HG03457 (cell line): Measurements from ENCODE around the gene CHRM5.

ENCODE experiments used
- ATAC-seq: cut with Tn5 transposase; IDR thresholded peaks from one replicate; pipeline ENCODE4 v1.9.1; 2021; ENCODE audit warnings: moderate number of reproducible peaks; ENCODE audit not compliant: unreplicated experiment

The CHRM5 gene

DNA sequence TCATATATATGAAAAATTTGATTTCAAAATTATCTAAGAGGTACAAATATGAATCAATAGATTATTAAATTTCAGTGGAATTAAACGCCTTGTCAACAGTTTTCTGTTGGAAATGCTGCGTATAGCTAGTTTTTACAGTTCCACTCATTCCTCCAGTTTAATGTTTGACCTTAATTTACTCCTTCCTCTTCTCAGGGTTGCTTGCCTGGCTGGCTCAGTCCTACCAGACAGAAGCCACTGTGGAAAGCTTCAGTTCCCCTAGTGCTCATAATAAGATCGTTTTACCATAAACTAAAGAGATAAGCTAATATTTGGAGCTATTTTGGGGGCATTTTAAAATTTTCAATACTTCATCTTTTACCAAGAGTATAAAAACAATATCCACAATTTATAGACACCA, 110.6 kb downstream of the CHRM5 start:
- no peak for ATAC-seq

GRCh38 chr15:34079904-34080303, 111.6 kb downstream of the CHRM5 start:
- no peak for ATAC-seq

GRCh38 chr15:34084086-34084485, 115.8 kb downstream of the CHRM5 start:
- ATAC-seq: no peak

- ATAC-seq: no peak
These were observed 117.4 kb downstream of the CHRM5 start for GRCh38 chr15:34085746-34086145.

- no peak for ATAC-seq
These were observed 131.6 kb downstream of the CHRM5 start for GRCh38 chr15:34099914-34100313.

GRCh38 chr15:34101366-34102174, 133.3 kb downstream of the CHRM5 start, which contains the start of the genes EMC7 and PGBD4:
Gene EMC7 (minus strand): TSS chr15:34101862. CDS start chr15:34101839, 23 bp downstream.
Gene PGBD4 (plus strand): TSS chr15:34102083. CDS start chr15:34102532, 449 bp downstream.
- peak; percentile 89 for ATAC-seq

- no peak for ATAC-seq
These were observed 134.1 kb downstream of the CHRM5 start for GRCh38 chr15:34102175-34102925.

- no peak for ATAC-seq
These were observed 138.1 kb downstream of the CHRM5 start for GRCh38 chr15:34106423-34106822.

DNA sequence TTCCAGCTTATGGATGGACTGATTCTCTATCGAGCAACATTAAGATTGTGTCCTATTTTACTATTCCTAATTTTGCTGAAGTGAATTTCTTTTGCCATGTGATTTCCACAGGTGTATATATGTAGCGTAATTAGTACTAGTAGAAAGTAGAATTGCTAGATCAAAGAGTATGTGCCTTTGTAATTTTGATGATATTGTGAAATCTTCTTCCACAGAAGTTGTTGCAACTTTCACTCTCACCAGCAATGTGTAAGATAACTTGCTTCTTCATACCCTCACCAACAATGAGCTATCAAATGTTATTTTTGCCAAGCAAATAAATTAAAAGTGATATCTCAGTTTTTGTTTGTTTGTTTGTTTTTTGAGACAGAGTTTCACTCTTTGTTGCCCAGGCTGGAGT, 139.0 kb downstream of the CHRM5 start:
- no peak for ATAC-seq

DNA sequence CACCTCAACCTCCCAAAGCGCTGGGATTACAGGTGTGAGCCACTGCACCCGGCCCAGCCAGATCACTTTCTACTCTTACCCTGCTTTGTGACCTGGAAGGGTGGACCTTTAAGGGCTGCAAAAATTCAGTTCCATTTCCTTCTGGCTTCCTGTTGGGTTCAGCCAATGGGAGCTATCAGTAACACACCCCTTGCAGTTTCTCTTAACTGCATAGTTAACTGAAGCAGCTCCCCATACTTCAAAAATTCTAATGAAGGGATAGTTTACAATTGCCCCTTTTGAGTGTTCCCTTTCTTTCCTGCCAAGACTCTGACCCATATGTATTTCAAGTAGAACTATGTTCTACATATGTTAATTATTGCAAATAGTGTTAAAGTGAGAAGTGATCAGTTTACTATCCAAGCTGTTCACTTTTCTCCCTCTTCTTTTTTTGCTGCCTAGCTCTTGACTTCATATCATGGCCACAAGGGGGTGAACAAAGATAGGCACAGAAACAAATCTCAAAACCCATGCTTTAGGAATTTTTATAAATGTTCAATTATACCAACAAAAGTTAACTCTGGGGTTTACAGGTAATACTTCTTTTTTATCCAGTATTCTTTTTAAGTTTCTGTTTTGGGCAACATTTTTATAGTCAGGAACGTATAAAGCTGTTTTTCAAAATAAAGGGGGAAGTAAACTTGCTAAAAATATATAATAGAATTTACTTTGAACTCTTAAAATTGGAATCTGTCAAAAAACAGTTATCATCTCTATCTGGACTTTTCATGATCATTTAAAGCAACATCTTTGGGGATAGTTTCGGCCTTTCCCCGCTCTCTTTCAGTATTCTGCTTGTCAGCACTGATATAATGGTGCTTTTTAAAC, 141.7 kb downstream of the CHRM5 start:
- ATAC-seq: no peak

DNA sequence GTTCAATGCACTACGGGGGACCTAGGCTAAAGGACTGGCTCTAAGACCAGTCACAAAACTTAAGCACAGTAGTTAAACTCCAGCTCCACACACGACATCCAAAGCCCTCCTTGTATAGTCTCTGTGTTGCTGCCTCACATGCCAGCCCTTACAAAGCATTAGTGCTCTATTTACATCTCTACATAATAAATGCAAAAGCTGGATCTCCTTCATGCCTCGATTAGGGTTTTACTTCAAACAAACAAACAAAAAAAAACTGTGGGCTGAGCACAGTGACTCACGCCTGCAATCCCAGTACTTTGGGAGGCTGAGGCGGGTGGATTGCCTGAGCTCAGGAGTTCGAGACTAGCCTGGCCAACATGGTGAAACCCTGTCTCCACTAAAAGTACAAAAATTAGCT, 143.2 kb downstream of the CHRM5 start:
- ATAC-seq: no peak

DNA sequence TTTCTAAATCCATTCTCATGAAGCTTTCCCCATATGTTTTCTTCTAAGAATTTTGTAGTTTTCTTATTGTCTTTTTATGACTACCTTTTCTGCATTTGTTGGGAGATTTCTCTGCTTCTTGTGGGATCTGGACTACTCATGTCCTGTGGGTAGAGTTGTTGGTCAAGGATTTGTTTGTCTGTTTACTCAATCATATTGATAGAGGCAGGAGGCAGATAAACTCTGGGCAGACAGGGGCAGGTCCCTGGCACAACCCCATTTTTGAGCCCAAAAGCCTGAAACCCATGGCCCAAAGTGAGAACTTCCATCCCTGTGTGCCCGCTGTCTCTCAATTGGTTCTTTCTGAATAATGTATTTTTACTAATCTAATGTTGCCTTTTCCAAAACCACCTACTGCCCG, 145.9 kb downstream of the CHRM5 start:
- ATAC-seq: no peak

- ATAC-seq: no peak
These were observed 146.4 kb downstream of the CHRM5 start for GRCh38 chr15:34114739-34115138.

- ATAC-seq: no peak
These were observed 148.3 kb downstream of the CHRM5 start for GRCh38 chr15:34116620-34117019.
